ENCODE results near the gene HSD17B11. TPM values are rescaled to one million over a fixed set of nuclear protein-coding genes. Genes with fewer than 3 reads are reported as not detected.

The HSD17B11 gene, protein sequence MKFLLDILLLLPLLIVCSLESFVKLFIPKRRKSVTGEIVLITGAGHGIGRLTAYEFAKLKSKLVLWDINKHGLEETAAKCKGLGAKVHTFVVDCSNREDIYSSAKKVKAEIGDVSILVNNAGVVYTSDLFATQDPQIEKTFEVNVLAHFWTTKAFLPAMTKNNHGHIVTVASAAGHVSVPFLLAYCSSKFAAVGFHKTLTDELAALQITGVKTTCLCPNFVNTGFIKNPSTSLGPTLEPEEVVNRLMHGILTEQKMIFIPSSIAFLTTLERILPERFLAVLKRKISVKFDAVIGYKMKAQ
- total RNA-seq (2021) = 7.9 and 8.8 TPM in 2 replicates
- long read RNA-seq, transcript HSD17B11-201 (7 exons, 1,885 nt) = major isoform, 82 of 98 reads
- long read RNA-seq, partial matches to known transcripts = 1 of 98 reads
- long read RNA-seq, other reads (novel, unspliced or antisense) = 15 of 98 reads

DNA sequence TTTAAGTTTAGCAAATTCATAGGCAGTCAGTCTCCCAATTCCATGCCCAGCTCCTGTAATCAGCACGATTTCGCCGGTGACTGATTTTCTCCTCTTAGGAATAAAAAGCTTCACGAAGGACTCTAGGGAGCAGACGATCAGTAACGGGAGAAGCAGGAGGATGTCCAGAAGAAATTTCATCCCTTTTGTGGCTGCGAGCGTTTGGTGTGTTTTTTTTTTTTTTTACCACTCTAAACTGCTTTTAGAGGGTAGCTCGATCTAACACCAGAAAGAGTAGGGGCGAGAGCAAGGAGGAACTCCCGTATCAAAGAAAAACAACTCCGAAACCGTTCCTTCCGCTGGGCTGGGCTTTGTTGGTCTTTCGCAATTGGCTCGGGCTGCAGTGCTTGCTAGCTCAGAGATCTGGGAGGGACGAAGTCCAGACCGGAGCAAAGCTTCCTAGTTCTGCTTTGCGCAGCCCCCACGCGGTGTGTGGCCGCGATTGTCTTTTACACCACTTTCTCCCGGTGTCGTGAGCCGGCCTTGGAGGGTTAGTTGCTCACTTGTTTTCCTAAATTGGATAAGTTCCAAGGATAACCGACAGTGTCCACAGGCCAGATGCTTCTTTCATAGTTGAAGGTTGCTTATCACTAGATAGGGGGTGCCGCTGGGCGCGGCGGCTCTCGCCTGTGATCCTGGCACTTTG is at the start of gene HSD17B11:
HSD17B11 (minus strand) TSS at position 298 of the 685 bp plus-strand sequence; CDS start at position 180, 118 bp downstream.
- H2BK12ac ChIP-seq (ENCODE audit: insufficient read length, low read depth, low read length) = no peak within 1 kb of the TSS
- peaks cover 5 to 12% (median 7%) of the 10 kb centered on the region in 3 experiments; a peak in 6 of 7 replicates for H3K36me3 Mint-ChIP-seq (ENCODE audit: insufficient read depth in 1 of 3, low read depth in 3 of 3)
- no peaks in the 10 kb centered on the region for H3K79me2 ChIP-seq (ENCODE audit: insufficient read depth, low read length)
- no peak within 1 kb of the TSS for H3K56ac ChIP-seq (ENCODE audit: insufficient read length, low read depth, low read length)
- H2BK15ac ChIP-seq (ENCODE audit: low read depth, low read length) = no peak within 1 kb of the TSS
- H3K4ac ChIP-seq (ENCODE audit: low read depth, low read length) = no peak within 1 kb of the TSS
- no peaks in the 10 kb centered on the region for H3K79me1 ChIP-seq (ENCODE audit: insufficient read depth, low read depth, low read length, poor library complexity, severe bottlenecking)
- peak within 1 kb of the TSS; percentile 85 for H2AFZ ChIP-seq (ENCODE audit: low read length)
- peak within 1 kb of the TSS; percentile 82; the same call in 1 of the 2 replicates for H3K14ac ChIP-seq (ENCODE audit: insufficient read depth, low read length)
- peaks cover 13 to 16% of the 10 kb centered on the region in 2 experiments for H3K4me1 Mint-ChIP-seq
- H3T11ph ChIP-seq (ENCODE audit: low read length) = no peak within 1 kb of the TSS
- H3K4me2 ChIP-seq (ENCODE audit: insufficient read depth, insufficient read length, low read length) = peak within 1 kb of the TSS; percentile 80
- no peak within 1 kb of the TSS for H2BK5ac ChIP-seq (ENCODE audit: insufficient read length, low read length)
- peak; percentile 89 for DNase-seq
- no peak within 1 kb of the TSS for H4K5ac ChIP-seq (ENCODE audit: insufficient read length, low read depth, low read length)
- peak within 1 kb of the TSS; percentile 62 for H3K9ac ChIP-seq (ENCODE audit: extremely low read depth, insufficient read length, low read length)
- H3K27ac ChIP-seq (ENCODE audit: insufficient read length, low read depth, low read length) = no peak within 1 kb of the TSS
- WGBS (ENCODE audit: extremely low coverage, insufficient read length, low lambda C conversion rate) = no CpG with 5 or more reads among the region's 32 CpGs
- H3K9me3 Mint-ChIP-seq = peaks cover 0 to 3% of the 10 kb centered on the region in 2 experiments; a peak in 3 of 5 replicates
- H3K23ac ChIP-seq (ENCODE audit: insufficient read length, low read depth, low read length) = no peak within 1 kb of the TSS
- H3K27ac Mint-ChIP-seq = peak within 1 kb of the TSS; percentile 27 to 90 (median 88)
- peaks cover 6% of the 10 kb centered on the region for H3K27me3 Mint-ChIP-seq (ENCODE audit: low read depth)
- no peak within 1 kb of the TSS for H2AK5ac ChIP-seq (ENCODE audit: insufficient read length, low read length)
- no peak within 1 kb of the TSS for H4K91ac ChIP-seq (ENCODE audit: insufficient read length, low read depth, low read length)
- H3K9me3 ChIP-seq (ENCODE audit: control insufficient read depth, low read depth, low read length) = no peaks in the 10 kb centered on the region
- TF ChIP-seq, protein P1, sequence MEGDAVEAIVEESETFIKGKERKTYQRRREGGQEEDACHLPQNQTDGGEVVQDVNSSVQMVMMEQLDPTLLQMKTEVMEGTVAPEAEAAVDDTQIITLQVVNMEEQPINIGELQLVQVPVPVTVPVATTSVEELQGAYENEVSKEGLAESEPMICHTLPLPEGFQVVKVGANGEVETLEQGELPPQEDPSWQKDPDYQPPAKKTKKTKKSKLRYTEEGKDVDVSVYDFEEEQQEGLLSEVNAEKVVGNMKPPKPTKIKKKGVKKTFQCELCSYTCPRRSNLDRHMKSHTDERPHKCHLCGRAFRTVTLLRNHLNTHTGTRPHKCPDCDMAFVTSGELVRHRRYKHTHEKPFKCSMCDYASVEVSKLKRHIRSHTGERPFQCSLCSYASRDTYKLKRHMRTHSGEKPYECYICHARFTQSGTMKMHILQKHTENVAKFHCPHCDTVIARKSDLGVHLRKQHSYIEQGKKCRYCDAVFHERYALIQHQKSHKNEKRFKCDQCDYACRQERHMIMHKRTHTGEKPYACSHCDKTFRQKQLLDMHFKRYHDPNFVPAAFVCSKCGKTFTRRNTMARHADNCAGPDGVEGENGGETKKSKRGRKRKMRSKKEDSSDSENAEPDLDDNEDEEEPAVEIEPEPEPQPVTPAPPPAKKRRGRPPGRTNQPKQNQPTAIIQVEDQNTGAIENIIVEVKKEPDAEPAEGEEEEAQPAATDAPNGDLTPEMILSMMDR (conservative IDR thresholded peaks at IDR 0.05) = peak; percentile 38; the same call in 2 of the 3 replicates
- H3K23me2 ChIP-seq (ENCODE audit: insufficient read length, low read depth, low read length, poor library complexity, severe bottlenecking) = peaks cover 8% of the 10 kb centered on the region
- no peaks in the 10 kb centered on the region for H3K4me1 ChIP-seq (ENCODE audit: insufficient read depth, low read length)
- H4K8ac ChIP-seq (replicated peaks; ENCODE audit: insufficient read length, low read depth, low read length) = no peak within 1 kb of the TSS
- peak within 1 kb of the TSS; percentile 79 to 81 for H3K4me3 Mint-ChIP-seq
- H2BK20ac ChIP-seq (ENCODE audit: low read depth, low read length, poor library complexity, severe bottlenecking) = peak within 1 kb of the TSS; percentile 51
- H4K20me1 ChIP-seq (ENCODE audit: control insufficient read depth, insufficient read depth, insufficient read length) = no peaks in the 10 kb centered on the region
- H2BK120ac ChIP-seq (ENCODE audit: low read depth, low read length, poor library complexity, severe bottlenecking) = no peak within 1 kb of the TSS
- H3K18ac ChIP-seq (ENCODE audit: insufficient read length, low read depth, low read length) = peak within 1 kb of the TSS; percentile 74
- H3K27me3 ChIP-seq (ENCODE audit: insufficient read depth, low read length) = no peaks in the 10 kb centered on the region

Measured in H9 (cell line).